Smooth muscle cell (in vitro differentiated cells): Measurements from ENCODE around the gene ST6GAL1. TPM values are rescaled to one million over a fixed set of nuclear protein-coding genes. Genes with fewer than 3 reads are reported as not detected.
A peak's percentile ranks its signal among the peaks of the same experiment; 100 is the strongest.

Source experiments
- DNase-seq: peaks from one replicate; lab custom pipeline; 2025; ENCODE audit not compliant: unreplicated experiment; lab: John Stamatoyannopoulos, UW
- H2AFZ ChIP-seq: fragments of 200-600 bp; sonication (generic); 2 replicates; pipeline ENCODE4 v1.6.0; 2016; ENCODE audit warnings: antibody characterized with exemption, low read depth, mild to moderate bottlenecking
- H3F3A ChIP-seq: fragments of 200-600 bp; sonication (generic); 2 replicates; pipeline ENCODE4 v1.6.0; 2017; ENCODE audit warnings: antibody characterized with exemption, low read depth
- H3K27ac ChIP-seq: fragments of 200-600 bp; sonication (generic); 2 replicates; pipeline ENCODE4 v1.5.1; 2016; ENCODE audit warnings: low read depth, mild to moderate bottlenecking
- H3K27me3 ChIP-seq: fragments of 200-600 bp; sonication (generic); 2 replicates; pipeline ENCODE4 v1.6.1; 2016; ENCODE audit warnings: low read depth, mild to moderate bottlenecking
- H3K36me3 ChIP-seq: fragments of 200-600 bp; sonication (generic); 2 replicates; pipeline ENCODE4 v1.5.1; 2016; ENCODE audit warnings: low read depth
- H3K4me1 ChIP-seq: fragments of 200-600 bp; sonication (generic); 2 replicates; pipeline ENCODE4 v1.5.1; 2016; ENCODE audit warnings: low read depth
- H3K4me2 ChIP-seq: fragments of 200-600 bp; sonication (generic); 2 replicates; pipeline ENCODE4 v1.6.0; 2016; ENCODE audit warnings: mild to moderate bottlenecking
- H3K4me3 ChIP-seq: fragments of 200-600 bp; sonication (generic); 2 replicates; pipeline ENCODE4 v1.5.1; 2016; ENCODE audit warnings: mild to moderate bottlenecking
- H3K79me2 ChIP-seq: fragments of 200-600 bp; sonication (generic); 2 replicates; pipeline ENCODE4 v1.6.0; 2016; ENCODE audit warnings: low read depth, mild to moderate bottlenecking
- H3K9ac ChIP-seq: fragments of 200-600 bp; sonication (generic); 2 replicates; pipeline ENCODE4 v1.6.0; 2016; ENCODE audit warnings: low read depth
- H3K9me3 ChIP-seq: fragments of 200-600 bp; sonication (generic); replicated peaks from 2 replicates; pipeline ENCODE4 v1.5.1; 2016; ENCODE audit warnings: low read depth
- H4K20me1 ChIP-seq: fragments of 200-600 bp; sonication (generic); 2 replicates; pipeline ENCODE4 v1.6.0; 2016; ENCODE audit warnings: low read depth
- CTCF ChIP-seq: fragments of 200-600 bp; sonication (generic); IDR thresholded peaks from 2 replicates; pipeline ENCODE4 v1.5.1; 2017; ENCODE audit warnings: borderline replicate concordance, mild to moderate bottlenecking, antibody characterized with exemption; ENCODE audit not compliant: insufficient read depth, poor library complexity, severe bottlenecking
- WGBS: methylation state at CpG from one replicate; pipeline ENCODE4 v1.1.7; 2016; ENCODE audit warnings: low lambda C conversion rate; 5-methylcytosine and 5-hydroxymethylcytosine counted together
- polyA plus RNA-seq: library from polyadenylated mRNA; unstranded; fragments of >200 nt; fragmentation: Nextera tagmentation; extraction: Ambion mirVana; gene quantifications from 2 replicates; pipeline ENCODE4 v1.2.1, GENCODE V29; 2016
- total RNA-seq: library from RNA; depleted of rRNA; stranded (reverse); fragments of >200 nt; gene quantifications from 2 replicates; pipeline ENCODE4 v1.2.3, GENCODE V29; 2014

Gene ST6GAL1
- total and polyA plus RNA-seq, 2 experiments from 2014 or later: 3.5 to 8.9 TPM

GRCh38 chr3:186929685-186930084 is 641 bp upstream of the ST6GAL1 start:
- H2AFZ ChIP-seq: peak overlapping the region; percentile 98
- no peak for DNase-seq
- H4K20me1 ChIP-seq: peaks cover 8% of the 10 kb centered on the region
- no peak overlapping the region for H3K27ac ChIP-seq
- peak overlapping the region; percentile 100 for H3K4me2 ChIP-seq
- TF ChIP-seq CTCF: no peak
- no peaks in the 10 kb centered on the region for H3K79me2 ChIP-seq
- no peak overlapping the region for H3K9ac ChIP-seq
- peak overlapping the region; percentile 92 for H3K4me3 ChIP-seq
- H3F3A ChIP-seq: peaks cover 7% of the 10 kb centered on the region
- H3K4me1 ChIP-seq: peaks cover 11% of the 10 kb centered on the region
- WGBS: 62% methylated on average over 12 of the region's 12 CpGs
- no peaks in the 10 kb centered on the region for H3K9me3 ChIP-seq
- no peaks in the 10 kb centered on the region for H3K36me3 ChIP-seq
- H3K27me3 ChIP-seq: peaks cover 12% of the 10 kb centered on the region

DNA sequence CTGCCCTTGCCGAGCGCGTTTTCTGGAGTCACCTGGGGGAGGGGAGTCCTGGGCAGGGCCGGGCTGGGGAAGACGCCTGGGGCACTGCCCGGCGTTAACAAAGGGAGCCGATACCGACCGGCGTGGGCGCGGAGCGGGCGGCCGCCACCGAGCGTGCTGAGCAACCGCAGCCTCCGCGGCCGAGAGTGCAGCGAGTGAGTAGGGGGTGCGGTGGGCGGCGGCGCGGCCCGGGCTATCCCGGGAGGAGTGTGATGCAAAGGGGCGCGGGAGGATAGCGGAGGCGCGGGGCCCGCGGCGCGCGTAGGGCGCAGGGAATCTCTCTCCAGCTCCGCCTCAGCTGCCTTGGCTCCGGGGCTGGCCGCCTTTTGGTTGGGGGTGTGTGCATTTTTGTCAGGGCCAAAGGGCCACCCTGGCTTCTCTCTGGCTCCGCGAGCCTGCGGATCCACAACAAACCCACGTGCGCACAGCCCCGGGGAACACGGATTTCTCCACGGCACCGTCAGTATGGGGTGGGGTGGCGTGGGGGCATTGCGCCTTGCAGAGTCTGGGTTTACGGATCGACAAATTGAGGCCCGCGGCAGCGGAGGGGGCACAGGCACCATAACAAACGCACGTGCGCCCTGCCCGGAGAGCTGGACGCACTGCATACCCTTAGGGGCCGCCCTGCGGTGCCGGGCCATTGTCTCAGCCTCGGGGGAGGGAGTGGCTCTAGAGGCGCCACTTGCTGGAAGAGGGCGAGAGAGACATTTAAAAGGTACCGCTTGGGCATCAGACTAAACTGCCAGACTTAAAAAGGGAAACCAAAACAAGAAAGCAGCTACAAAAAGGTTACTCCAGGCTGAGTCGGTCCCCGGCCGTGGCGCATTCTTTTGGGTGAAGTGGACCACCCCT is 560 bp downstream of the ST6GAL1 start:
- Histone ChIP-seq H3K36me3 (no peaks in the 10 kb centered on the region), H3K9me3 (no peaks in the 10 kb centered on the region), H3K9ac (peak overlapping the region; percentile 29), H3K27me3 (peaks cover 12% of the 10 kb centered on the region), H3K4me1 (peaks cover 11% of the 10 kb centered on the region), H3F3A (peaks cover 7% of the 10 kb centered on the region), H3K79me2 (no peaks in the 10 kb centered on the region), H3K4me3 (peak overlapping the region; percentile 92), H3K4me2 (peak overlapping the region; percentile 100), H2AFZ (peak overlapping the region; percentile 98), H3K27ac (no peak overlapping the region), H4K20me1 (peaks cover 8% of the 10 kb centered on the region)
- no peak for TF ChIP-seq CTCF
- 1% methylated on average over 59 of the region's 76 CpGs for WGBS
- peak; percentile 49 for DNase-seq

- Histone ChIP-seq H3K4me1 (peaks cover 11% of the 10 kb centered on the region), H3K27me3 (peaks cover 12% of the 10 kb centered on the region), H4K20me1 (peaks cover 8% of the 10 kb centered on the region), H3F3A (peaks cover 7% of the 10 kb centered on the region), H3K79me2 (no peaks in the 10 kb centered on the region), H3K9me3 (no peaks in the 10 kb centered on the region), H3K4me2 (peak overlapping the region; percentile 100), H3K36me3 (no peaks in the 10 kb centered on the region), H3K27ac (no peak overlapping the region), H2AFZ (peak overlapping the region; percentile 98), H3K4me3 (peak overlapping the region; percentile 92), H3K9ac (no peak overlapping the region)
- no peak for TF ChIP-seq CTCF
- DNase-seq: no peak
- WGBS: 6% methylated on average over 32 of the region's 32 CpGs
These were observed 1.4 kb downstream of the ST6GAL1 start for GRCh38 chr3:186931532-186932280.
